GM12878 (cell line): ENCODE measurements around the gene C1QC. TPM values are rescaled to one million over a fixed set of nuclear protein-coding genes. Genes with fewer than 3 reads are reported as not detected.

Source experiments
- ATAC-seq: fragments of 200-7000 bp; cut with Tn5 transposase; 3 replicates; pipeline ENCODE4 v1.9.1; 2020; ENCODE audit warnings: mild to moderate bottlenecking, moderate library complexity
- BruUV-seq: library from RNA; stranded (reverse); fragments of 400-500 nt; replicated peaks from 2 replicates; lab custom pipeline; 2021; lab: Mats Ljungman, UMichigan
- CTCF ChIA-PET: fragments of 300-600 bp; sonication (Branson Sonifier 250); formaldehyde crosslinking; extraction: SDS; loops from one replicate; lab custom pipeline; 2021; ENCODE audit warnings: inconsistent platforms; lab: Yijun Ruan, JAX
- POLR2A ChIA-PET: fragments of 350-600 bp; formaldehyde crosslinking; extraction: SDS; loops from one replicate; lab custom pipeline; 2021; ENCODE audit warnings: inconsistent platforms; lab: Charles Lee
- RAD21 ChIA-PET: fragments of 300-600 bp; sonication (Branson Sonifier 250); formaldehyde crosslinking; loops from one replicate; lab custom pipeline; 2023; ENCODE audit warnings: antibody characterized with exemption; ENCODE audit not compliant: unreplicated experiment; lab: Charles Lee
- SMC1A ChIA-PET: fragments of 300-600 bp; sonication (Branson Sonifier 250); formaldehyde crosslinking; loops from one replicate; lab custom pipeline; 2023; ENCODE audit not compliant: unreplicated experiment, uncharacterized antibody; lab: Charles Lee
- DNase-seq: peaks from one replicate; pipeline ENCODE4 v3.0.0-alpha.2; 2011; ENCODE audit warnings: low read depth, low spot score
- FAIRE-seq: peaks from 3 replicates; lab custom pipeline; 2011; peaks lifted over from hg19 to GRCh38; lab: Jason Lieb, UNC
- H2AFZ ChIP-seq: 2 replicates; pipeline ENCODE4 v1.6.0; 2011; ENCODE audit warnings: low read depth, low read length, control low read depth; ENCODE audit not compliant: control insufficient read depth
- H3K27ac ChIP-seq: 2 replicates; pipeline ENCODE4 v1.5.1; 2011; ENCODE audit warnings: control low read depth; ENCODE audit not compliant: control insufficient read depth, insufficient read depth
- H3K27me3 ChIP-seq, 2 experiments: replicated peaks in 1 of 2; 2 replicates each; pipeline versions ENCODE4 v1.6.0 to v1.6.1; 2011; ENCODE audit warnings: low read length in 1 of 2; ENCODE audit not compliant: control insufficient read depth in 2 of 2, insufficient read depth in 2 of 2
- H3K36me3 ChIP-seq, 2 experiments: 2 replicates each; pipeline ENCODE4 v1.5.1; 2011; ENCODE audit warnings: low read length in 1 of 2; ENCODE audit not compliant: control insufficient read depth in 2 of 2, insufficient read depth in 2 of 2
- H3K4me1 ChIP-seq: 2 replicates; pipeline ENCODE4 v1.6.1; 2011; ENCODE audit warnings: mild to moderate bottlenecking, low read length, moderate library complexity, mixed read lengths; ENCODE audit not compliant: control insufficient read depth, insufficient read depth
- H3K4me2 ChIP-seq: 2 replicates; pipeline ENCODE4 v1.6.0; 2011; ENCODE audit warnings: control low read depth; ENCODE audit not compliant: control insufficient read depth, insufficient read depth
- H3K4me3 ChIP-seq: fragments of 200-600 bp; sonication (generic); 2 replicates; pipeline ENCODE4 v1.5.1; 2016
- H3K79me2 ChIP-seq: 2 replicates; pipeline ENCODE4 v1.6.0; 2011; ENCODE audit warnings: low read length; ENCODE audit not compliant: control insufficient read depth, insufficient read depth
- H3K9ac ChIP-seq: 2 replicates; pipeline ENCODE4 v1.8.0; 2011; ENCODE audit warnings: low read length, control low read depth, mixed read lengths; ENCODE audit not compliant: control insufficient read depth, insufficient read depth
- H3K9me3 ChIP-seq: replicated peaks from 3 replicates; pipeline ENCODE4 v1.5.1; 2011; ENCODE audit warnings: mild to moderate bottlenecking, low read length; ENCODE audit not compliant: control insufficient read depth, insufficient read depth
- H4K20me1 ChIP-seq: 2 replicates; pipeline ENCODE4 v1.6.0; 2011; ENCODE audit not compliant: control insufficient read depth, insufficient read depth
- KAT2A ChIP-seq: conservative IDR thresholded peaks from 2 replicates; pipeline ENCODE4 v1.6.1; 2011; ENCODE audit warnings: low read depth, low read length; ENCODE audit not compliant: control insufficient read depth
- KLF5 ChIP-seq: fragments of 450-650 bp; IDR thresholded peaks from 2 replicates; pipeline ENCODE4 v1.6.1; 2014; ENCODE audit warnings: mild to moderate bottlenecking; ENCODE audit not compliant: partially characterized antibody
- MEF2A ChIP-seq: IDR thresholded peaks from 2 replicates; pipeline ENCODE4 v1.6.1; 2011; ENCODE audit warnings: low read depth, mild to moderate bottlenecking, low read length, moderate library complexity; ENCODE audit not compliant: insufficient read depth
- NR2F1 ChIP-seq: fragments of 450-650 bp; conservative IDR thresholded peaks from 2 replicates; pipeline ENCODE4 v1.6.1; 2017; ENCODE audit warnings: mild to moderate bottlenecking
- PBX3 ChIP-seq: IDR thresholded peaks from 2 replicates; pipeline ENCODE4 v1.6.1; 2011; ENCODE audit warnings: mild to moderate bottlenecking, low read depth, low read length, moderate library complexity; ENCODE audit not compliant: insufficient replicate concordance
- PKNOX1 ChIP-seq: fragments of 450-650 bp; IDR thresholded peaks from 2 replicates; pipeline ENCODE4 v1.6.1; 2016; ENCODE audit warnings: mild to moderate bottlenecking
- RAD51 ChIP-seq: fragments of 450-650 bp; IDR thresholded peaks from 2 replicates; pipeline ENCODE4 v1.6.1; 2016; ENCODE audit warnings: moderate library complexity, mild to moderate bottlenecking, inconsistent platforms
- WRNIP1 ChIP-seq: IDR thresholded peaks from 2 replicates; pipeline ENCODE4 v1.6.1; 2011; ENCODE audit warnings: low read depth, low read length, improper control_type of control experiment, borderline replicate concordance
- ZBTB11 ChIP-seq: fragments of 450-650 bp; formaldehyde crosslinking; IDR thresholded peaks from 2 replicates; pipeline ENCODE4 v1.5.0; 2022; ENCODE audit warnings: mild to moderate bottlenecking, missing genetic modification characterization
- WGBS: methylation state at CpG from one replicate; pipeline ENCODE4 v1.1.6; 2016; ENCODE audit warnings: low lambda C conversion rate; ENCODE audit not compliant: insufficient replicate concordance, insufficient coverage; ENCODE audit errors: missing lambda C conversion rate; 5-methylcytosine and 5-hydroxymethylcytosine counted together
- in situ Hi-C: fragments of 300-500 bp; cut with MboI; formaldehyde crosslinking; loops from 9 replicates; pipeline ENCODE4 v1.14.3; 2018; ENCODE audit warnings: mixed read lengths
- intact Hi-C: fragments of 100-400 bp; cut with micrococcal nuclease; formaldehyde crosslinking; loops from one replicate; pipeline ENCODE4 v1.14.2; 2022; ENCODE audit not compliant: unreplicated experiment
- polyA plus RNA-seq, 11 experiments: library from polyadenylated mRNA; depleted of rRNA in 4 of 11; unstranded in 6 of 11; stranded (reverse) in 5 of 11; fragments of >200 nt; fragmentation: Nextera tagmentation in 4 of 11; fragmentation: Illumina TruSeq in 1 of 11; extraction: Ambion mirVana in 4 of 11; extraction: Trizol in 1 of 11; gene quantifications; 1 replicate in 1 of 11; 2 replicates in 10 of 11; pipeline versions ENCODE4 v1.2.1 to v1.2.3, GENCODE V29; 2011 to 2016; ENCODE audit warnings: inconsistent platforms in 2 of 11, missing spikeins in 2 of 11, low read depth in 1 of 11
- total RNA-seq, 4 experiments: library from RNA; depleted of rRNA in 3 of 4; stranded (reverse); fragments of >200 nt in 3 of 4; fragmentation: Illumina TruSeq in 1 of 4; extraction: Trizol in 1 of 4; gene quantifications; 2 replicates each; pipeline versions ENCODE4 v1.2.1 to v1.2.3, GENCODE V29; 2013 to 2021

The C1QC gene
- total and polyA plus RNA-seq, 10 of the 15 experiments (the other 5 are each of a cell fraction or from before 2014, with no cell fraction given): 0.74 TPM; not detected in 9

- no peaks in the 10 kb centered on the region for H3K4me1 ChIP-seq
- 40% methylated on average over 5 of the region's 5 CpGs for WGBS
- intact Hi-C loops: no loop called here
- ChIA-PET POLR2A (no interaction called here), SMC1A (interaction anchor here (0.7 to 1.2 kb wide), 2 partner anchors 12 to 386 kb away, joined by 3 to 5 read pairs; no protein-coding TSS in a partner anchor), RAD21 (no interaction called here), CTCF (interaction anchor here (2.0 kb wide), 1 partner anchor 12 kb away, joined by 5 read pairs; no protein-coding TSS in a partner anchor)
- peak; percentile 49; the same call in 1 of the 3 replicates for ATAC-seq
- no peak overlapping the region for H3K4me2 ChIP-seq
- no peaks in the 10 kb centered on the region for H3K9me3 ChIP-seq
- no peaks in the 10 kb centered on the region; a peak in 3 of 4 replicates for H3K27me3 ChIP-seq
- TF ChIP-seq WRNIP1 (no peak), NR2F1 (no peak), RAD51 (no peak), KLF5 (no peak), KAT2A (no peak), PKNOX1 (peak; percentile 68), ZBTB11 (CRISPR knock-in tag) (no peak), PBX3 (peak; percentile 59), MEF2A (no peak)
- H3K9ac ChIP-seq: no peak overlapping the region
- BruUV-seq: no TSS peak
- no peak overlapping the region for H2AFZ ChIP-seq
- DNase-seq: no peak
- no peaks in the 10 kb centered on the region for H3K36me3 ChIP-seq
- in situ Hi-C loops: no loop called here
- no peaks in the 10 kb centered on the region for H3K79me2 ChIP-seq
- no peaks in the 10 kb centered on the region for H4K20me1 ChIP-seq
- no peak overlapping the region for H3K4me3 ChIP-seq
- no peak overlapping the region for H3K27ac ChIP-seq
- no peak for FAIRE-seq
These were observed 18.9 kb downstream of the C1QC start for GRCh38 chr1:22662318-22662717.
